Measurements from ENCODE around the gene ALOX5AP.

DNA sequence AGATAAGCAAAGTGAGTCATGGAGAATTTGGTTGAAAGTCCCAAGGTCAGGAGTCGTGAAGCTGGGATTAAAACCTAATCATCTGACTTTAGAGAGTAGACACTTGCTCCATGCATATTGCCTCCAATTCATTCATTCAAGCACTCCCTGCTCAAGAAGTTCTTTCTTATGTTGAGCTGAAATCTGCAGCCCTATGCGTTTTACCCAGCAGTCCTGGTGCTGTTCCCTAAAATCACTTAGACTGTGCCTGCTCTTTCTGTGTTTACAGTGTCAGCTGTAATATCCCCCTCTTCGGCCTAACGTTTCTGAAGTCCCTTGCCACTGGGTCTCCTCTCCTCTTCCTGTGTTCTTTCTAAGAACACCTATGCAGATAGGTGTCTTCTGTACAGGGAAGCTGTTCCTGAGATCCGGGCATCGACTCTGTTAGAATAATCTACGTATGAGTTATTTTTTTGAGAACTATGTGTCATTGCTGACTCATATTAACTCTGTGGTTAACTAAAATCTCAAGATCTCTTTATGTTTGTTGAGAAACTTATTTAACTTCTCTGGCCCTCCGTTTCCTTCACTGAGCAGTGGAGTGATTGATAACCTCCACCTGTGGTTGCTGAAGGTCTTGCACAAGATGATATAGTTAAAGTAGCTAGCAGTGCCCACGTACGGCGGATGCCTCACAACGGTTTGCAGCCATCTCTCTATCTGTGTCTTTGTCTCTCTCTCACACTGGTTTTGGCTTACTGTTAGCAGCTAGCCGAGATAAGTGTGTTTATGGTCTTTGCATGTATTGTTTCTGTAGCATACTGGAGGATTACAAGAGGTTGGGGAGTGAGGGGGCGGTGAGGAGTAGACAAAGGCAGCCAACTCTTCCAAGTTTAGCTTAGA lies 4.7 kb downstream of the ALOX5AP start:
- TF ChIP-seq, protein P1, sequence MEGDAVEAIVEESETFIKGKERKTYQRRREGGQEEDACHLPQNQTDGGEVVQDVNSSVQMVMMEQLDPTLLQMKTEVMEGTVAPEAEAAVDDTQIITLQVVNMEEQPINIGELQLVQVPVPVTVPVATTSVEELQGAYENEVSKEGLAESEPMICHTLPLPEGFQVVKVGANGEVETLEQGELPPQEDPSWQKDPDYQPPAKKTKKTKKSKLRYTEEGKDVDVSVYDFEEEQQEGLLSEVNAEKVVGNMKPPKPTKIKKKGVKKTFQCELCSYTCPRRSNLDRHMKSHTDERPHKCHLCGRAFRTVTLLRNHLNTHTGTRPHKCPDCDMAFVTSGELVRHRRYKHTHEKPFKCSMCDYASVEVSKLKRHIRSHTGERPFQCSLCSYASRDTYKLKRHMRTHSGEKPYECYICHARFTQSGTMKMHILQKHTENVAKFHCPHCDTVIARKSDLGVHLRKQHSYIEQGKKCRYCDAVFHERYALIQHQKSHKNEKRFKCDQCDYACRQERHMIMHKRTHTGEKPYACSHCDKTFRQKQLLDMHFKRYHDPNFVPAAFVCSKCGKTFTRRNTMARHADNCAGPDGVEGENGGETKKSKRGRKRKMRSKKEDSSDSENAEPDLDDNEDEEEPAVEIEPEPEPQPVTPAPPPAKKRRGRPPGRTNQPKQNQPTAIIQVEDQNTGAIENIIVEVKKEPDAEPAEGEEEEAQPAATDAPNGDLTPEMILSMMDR (conservative IDR thresholded peaks at IDR 0.05), result no peak
- no peak for TF ChIP-seq EZH2 (IDR thresholded peaks at IDR 0.05; ENCODE audit: low read depth)
